Ishikawa (cell line): ENCODE results near the gene BMS1.

Source experiments
- CEBPB ChIP-seq: IDR thresholded peaks from 2 replicates; pipeline ENCODE4 v1.6.1; 2012
- CREB1 ChIP-seq: IDR thresholded peaks from 2 replicates; pipeline ENCODE4 v1.6.1; 2012; ENCODE audit warnings: low read depth
- EGR1 ChIP-seq: IDR thresholded peaks from 2 replicates; pipeline ENCODE4 v1.6.1; 2012
- EP300 ChIP-seq: IDR thresholded peaks from 2 replicates; pipeline ENCODE4 v1.6.1; 2012; ENCODE audit warnings: borderline replicate concordance
- FOXM1 ChIP-seq: IDR thresholded peaks from 2 replicates; pipeline ENCODE4 v1.6.1; 2012; ENCODE audit warnings: low read depth, borderline replicate concordance
- MAX ChIP-seq: IDR thresholded peaks from 2 replicates; pipeline ENCODE4 v1.6.1; 2012
- NFIC ChIP-seq: IDR thresholded peaks from 2 replicates; pipeline ENCODE4 v1.6.1; 2012
- RAD21 ChIP-seq: IDR thresholded peaks from 2 replicates; pipeline ENCODE4 v1.6.1; 2012; ENCODE audit warnings: low read depth
- REST ChIP-seq: IDR thresholded peaks from 2 replicates; pipeline ENCODE4 v1.6.1; 2012; ENCODE audit warnings: low read depth, mild to moderate bottlenecking
- TAF1 ChIP-seq: IDR thresholded peaks from 2 replicates; pipeline ENCODE4 v1.6.1; 2012; ENCODE audit warnings: low read depth, mild to moderate bottlenecking
- TCF12 ChIP-seq: IDR thresholded peaks from 2 replicates; pipeline ENCODE4 v1.6.1; 2012; ENCODE audit warnings: low read depth
- TEAD4 ChIP-seq: IDR thresholded peaks from 2 replicates; pipeline ENCODE4 v1.6.1; 2012
- YY1 ChIP-seq: IDR thresholded peaks from 2 replicates; pipeline ENCODE4 v1.6.1; 2012; ENCODE audit warnings: low read depth
- ZBTB7A ChIP-seq: IDR thresholded peaks from 2 replicates; pipeline ENCODE4 v1.6.1; 2012; ENCODE audit warnings: low read depth
- TF ChIP-seq, protein P1 (sequence below): IDR thresholded peaks from 2 replicates; pipeline ENCODE4 v1.6.1; 2012

Gene BMS1, protein sequence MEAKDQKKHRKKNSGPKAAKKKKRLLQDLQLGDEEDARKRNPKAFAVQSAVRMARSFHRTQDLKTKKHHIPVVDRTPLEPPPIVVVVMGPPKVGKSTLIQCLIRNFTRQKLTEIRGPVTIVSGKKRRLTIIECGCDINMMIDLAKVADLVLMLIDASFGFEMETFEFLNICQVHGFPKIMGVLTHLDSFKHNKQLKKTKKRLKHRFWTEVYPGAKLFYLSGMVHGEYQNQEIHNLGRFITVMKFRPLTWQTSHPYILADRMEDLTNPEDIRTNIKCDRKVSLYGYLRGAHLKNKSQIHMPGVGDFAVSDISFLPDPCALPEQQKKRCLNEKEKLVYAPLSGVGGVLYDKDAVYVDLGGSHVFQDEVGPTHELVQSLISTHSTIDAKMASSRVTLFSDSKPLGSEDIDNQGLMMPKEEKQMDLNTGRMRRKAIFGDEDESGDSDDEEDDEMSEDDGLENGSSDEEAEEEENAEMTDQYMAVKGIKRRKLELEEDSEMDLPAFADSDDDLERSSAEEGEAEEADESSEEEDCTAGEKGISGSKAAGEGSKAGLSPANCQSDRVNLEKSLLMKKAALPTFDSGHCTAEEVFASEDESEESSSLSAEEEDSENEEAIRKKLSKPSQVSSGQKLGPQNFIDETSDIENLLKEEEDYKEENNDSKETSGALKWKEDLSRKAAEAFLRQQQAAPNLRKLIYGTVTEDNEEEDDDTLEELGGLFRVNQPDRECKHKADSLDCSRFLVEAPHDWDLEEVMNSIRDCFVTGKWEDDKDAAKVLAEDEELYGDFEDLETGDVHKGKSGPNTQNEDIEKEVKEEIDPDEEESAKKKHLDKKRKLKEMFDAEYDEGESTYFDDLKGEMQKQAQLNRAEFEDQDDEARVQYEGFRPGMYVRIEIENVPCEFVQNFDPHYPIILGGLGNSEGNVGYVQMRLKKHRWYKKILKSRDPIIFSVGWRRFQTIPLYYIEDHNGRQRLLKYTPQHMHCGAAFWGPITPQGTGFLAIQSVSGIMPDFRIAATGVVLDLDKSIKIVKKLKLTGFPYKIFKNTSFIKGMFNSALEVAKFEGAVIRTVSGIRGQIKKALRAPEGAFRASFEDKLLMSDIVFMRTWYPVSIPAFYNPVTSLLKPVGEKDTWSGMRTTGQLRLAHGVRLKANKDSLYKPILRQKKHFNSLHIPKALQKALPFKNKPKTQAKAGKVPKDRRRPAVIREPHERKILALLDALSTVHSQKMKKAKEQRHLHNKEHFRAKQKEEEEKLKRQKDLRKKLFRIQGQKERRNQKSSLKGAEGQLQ

GRCh38 chr10:42782446-42783180, at the start of gene BMS1:
Gene BMS1, plus strand, starts transcription at chr10:42782795. Its CDS starts 1,600 bp downstream, at chr10:42784395.
- TF ChIP-seq TAF1 (peak; percentile 99), REST (0 out of 2 replicates have a peak, but pooled peaks have one; percentile 30), TCF12 (peak; percentile 90), NFIC (peak; percentile 50), TEAD4 (peak; percentile 36; the same call in 1 of the 2 replicates), YY1 (peak; percentile 85), ZBTB7A (no peak), FOXM1 (no peak), RAD21 (no peak), CEBPB (peak; percentile 59; the same call in 1 of the 2 replicates), CREB1 (peak; percentile 74), EGR1 (peak; percentile 21; the same call in 1 of the 2 replicates), MAX (peak; percentile 86), EP300 (peak; percentile 19; the same call in 1 of the 2 replicates)
- TF ChIP-seq, protein P1, sequence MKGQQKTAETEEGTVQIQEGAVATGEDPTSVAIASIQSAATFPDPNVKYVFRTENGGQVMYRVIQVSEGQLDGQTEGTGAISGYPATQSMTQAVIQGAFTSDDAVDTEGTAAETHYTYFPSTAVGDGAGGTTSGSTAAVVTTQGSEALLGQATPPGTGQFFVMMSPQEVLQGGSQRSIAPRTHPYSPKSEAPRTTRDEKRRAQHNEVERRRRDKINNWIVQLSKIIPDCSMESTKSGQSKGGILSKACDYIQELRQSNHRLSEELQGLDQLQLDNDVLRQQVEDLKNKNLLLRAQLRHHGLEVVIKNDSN, result peak; percentile 70

GRCh38 chr10:42734536-42734935, 48.1 kb upstream of the BMS1 start:
- TF ChIP-seq NFIC, result peak; percentile 43; the same call in 1 of the 2 replicates
- no peak for TF ChIP-seq REST
- no peak for TF ChIP-seq YY1
- no peak for TF ChIP-seq EGR1

DNA sequence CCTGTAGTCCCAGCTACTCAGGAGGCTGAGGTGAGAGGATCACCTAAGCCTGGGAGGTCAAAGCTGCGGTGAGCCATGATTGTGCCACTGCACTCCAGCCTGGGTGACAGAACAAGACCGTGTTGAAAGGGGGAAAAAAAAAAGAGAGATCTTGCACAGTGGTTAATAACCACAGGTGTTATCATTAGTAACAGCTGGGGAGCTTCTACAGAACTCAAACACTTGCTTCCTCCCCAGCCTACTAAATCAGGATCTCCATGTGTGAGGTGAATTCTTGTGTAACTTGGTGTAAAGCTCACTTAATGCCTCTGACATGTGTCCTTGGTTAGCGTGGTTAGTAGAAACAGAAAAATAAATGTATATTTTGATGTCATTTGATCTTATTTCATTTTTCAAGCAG, 43.9 kb upstream of the BMS1 start:
- no peak for TF ChIP-seq TAF1
- TF ChIP-seq, protein P1, result no peak
- TF ChIP-seq EP300, result no peak
- TF ChIP-seq TEAD4, result no peak
- no peak for TF ChIP-seq CREB1
- TF ChIP-seq ZBTB7A, result no peak
- TF ChIP-seq EGR1, result no peak

DNA sequence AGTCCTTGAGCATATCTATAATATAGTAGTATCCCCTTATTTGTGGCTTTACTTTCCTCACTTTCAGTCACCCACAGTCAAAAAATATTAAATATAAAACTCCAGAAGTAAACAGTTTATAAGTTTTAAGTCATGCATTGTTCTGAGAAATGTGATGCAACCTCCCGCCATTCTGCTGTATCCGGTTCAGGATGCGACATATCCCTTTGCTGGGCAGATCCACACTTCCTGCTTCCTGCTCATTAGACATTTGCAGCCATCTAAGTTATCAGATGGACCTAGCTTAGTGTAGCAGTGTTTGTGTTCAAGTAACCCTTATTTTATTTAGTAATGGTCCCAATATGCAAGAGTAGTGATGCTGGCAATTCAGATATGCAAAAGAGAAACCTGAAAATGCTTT, 38.9 kb upstream of the BMS1 start:
- TF ChIP-seq, protein P1, result no peak
- no peak for TF ChIP-seq EGR1
- TF ChIP-seq REST, result no peak
- no peak for TF ChIP-seq TCF12
- no peak for TF ChIP-seq TAF1
- no peak for TF ChIP-seq EP300
